ENCODE measurements around the gene PRDM10. TPM values are rescaled to one million over a fixed set of nuclear protein-coding genes. Genes with fewer than 3 reads are reported as not detected.

Gene PRDM10
- total RNA-seq, 1 donor from 2014 or later = 4.7 TPM

DNA sequence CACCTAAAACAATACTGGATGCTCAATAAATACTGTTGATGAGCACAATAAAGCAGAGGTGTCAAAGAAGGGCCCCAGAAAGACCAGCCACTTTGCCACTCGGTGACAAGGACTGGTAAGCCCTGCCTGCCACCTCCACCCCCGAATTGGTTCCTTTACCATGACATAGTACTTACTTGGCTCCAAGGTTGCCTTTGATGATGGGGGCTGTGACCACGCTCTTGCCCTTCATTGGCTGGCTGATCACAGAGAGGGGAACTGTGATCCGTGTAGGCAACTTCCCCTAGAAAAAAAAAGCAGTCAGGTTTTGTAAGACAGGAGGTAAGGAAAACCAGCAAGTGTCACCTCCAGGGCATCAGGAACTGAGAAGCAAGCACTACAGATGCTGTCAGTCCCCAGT lies 136.9 kb downstream of the PRDM10 start:
- no peak overlapping the region for H3K4me3 ChIP-seq (ENCODE audit: low read depth, low read length)
- peaks cover 20% of the 10 kb centered on the region for H3K36me3 ChIP-seq (ENCODE audit: control insufficient read depth, insufficient read depth, low read length)
- DNase-seq (ENCODE audit: low read depth) (no peak), FAIRE-seq (no peak)
- no peaks in the 10 kb centered on the region for H3K27me3 ChIP-seq (ENCODE audit: control insufficient read depth, insufficient read depth, low read length)
- TF ChIP-seq CTCF (IDR thresholded peaks at IDR 0.05; ENCODE audit: insufficient read depth, low read length, severe bottlenecking) = no peak

DNA sequence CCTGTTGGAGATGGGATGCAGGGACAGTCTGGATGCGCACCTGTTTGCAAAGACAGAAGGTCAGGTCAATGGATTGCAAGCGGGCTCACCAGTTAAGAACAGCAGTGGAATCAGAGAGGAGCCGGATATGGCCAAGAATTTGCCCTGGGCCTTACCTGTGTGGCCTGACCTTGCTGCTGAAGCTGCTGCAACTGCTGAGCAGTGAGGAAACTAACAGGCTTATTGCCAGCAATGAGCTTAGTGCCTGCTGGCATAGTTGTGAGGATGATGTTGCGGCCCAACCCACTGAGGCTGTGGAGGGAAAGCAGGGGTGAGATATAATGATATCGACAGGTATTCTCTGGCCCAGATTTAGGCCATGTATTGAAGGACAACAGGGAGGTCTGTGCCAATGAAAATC lies 137.8 kb downstream of the PRDM10 start:
- no peak overlapping the region for H3K4me3 ChIP-seq (ENCODE audit: low read depth, low read length)
- H3K27me3 ChIP-seq (ENCODE audit: control insufficient read depth, insufficient read depth, low read length) = no peaks in the 10 kb centered on the region
- peaks cover 17% of the 10 kb centered on the region for H3K36me3 ChIP-seq (ENCODE audit: control insufficient read depth, insufficient read depth, low read length)
- TF ChIP-seq CTCF (IDR thresholded peaks at IDR 0.05; ENCODE audit: insufficient read depth, low read length, severe bottlenecking) = no peak
- no peak for DNase-seq (ENCODE audit: low read depth)
- FAIRE-seq = no peak

- Histone ChIP-seq H3K27me3 (ENCODE audit: control insufficient read depth, insufficient read depth, low read length) (no peaks in the 10 kb centered on the region), H3K4me3 (ENCODE audit: low read depth, low read length) (peak overlapping the region; percentile 9), H3K36me3 (ENCODE audit: control insufficient read depth, insufficient read depth, low read length) (peaks cover 13% of the 10 kb centered on the region)
- DNase-seq (ENCODE audit: low read depth) (peak; percentile 98), FAIRE-seq (peak; percentile 89)
- no peak for TF ChIP-seq CTCF (IDR thresholded peaks at IDR 0.05; ENCODE audit: insufficient read depth, low read length, severe bottlenecking)
Observed at GRCh38 chr11:129861702-129862522, 140.7 kb downstream of the PRDM10 start.

GRCh38 chr11:129856036-129856435 lies 146.6 kb downstream of the PRDM10 start:
- FAIRE-seq = no peak
- no peak for DNase-seq (ENCODE audit: low read depth)
- TF ChIP-seq CTCF (IDR thresholded peaks at IDR 0.05; ENCODE audit: insufficient read depth, low read length, severe bottlenecking) = no peak
- H3K27me3 ChIP-seq (ENCODE audit: control insufficient read depth, insufficient read depth, low read length) = no peaks in the 10 kb centered on the region
- H3K36me3 ChIP-seq (ENCODE audit: control insufficient read depth, insufficient read depth, low read length) = peaks cover 3% of the 10 kb centered on the region
- no peak overlapping the region for H3K4me3 ChIP-seq (ENCODE audit: low read depth, low read length)

- H3K27me3 ChIP-seq (ENCODE audit: control insufficient read depth, insufficient read depth, low read length) = no peaks in the 10 kb centered on the region
- no peak for TF ChIP-seq CTCF (IDR thresholded peaks at IDR 0.05; ENCODE audit: insufficient read depth, low read length, severe bottlenecking)
- no peak overlapping the region for H3K4me3 ChIP-seq (ENCODE audit: low read depth, low read length)
- DNase-seq (ENCODE audit: low read depth) = peak; percentile 55
- no peak for FAIRE-seq
- peaks cover 3% of the 10 kb centered on the region for H3K36me3 ChIP-seq (ENCODE audit: control insufficient read depth, insufficient read depth, low read length)
Observed at GRCh38 chr11:129855086-129855485, 147.5 kb downstream of the PRDM10 start.

Measured in bronchial epithelial cell (primary cell).